B cell (primary cell): Measurements from ENCODE around the gene CXCL16. TPM values are rescaled to one million over a fixed set of nuclear protein-coding genes. Genes with fewer than 3 reads are reported as not detected.

Experiments used
- ATAC-seq: fragments of 200-7000 bp; cut with Tn5 transposase; one replicate; pipeline ENCODE4 v1.10.0; 2021; ENCODE audit warnings: low read depth, mild to moderate bottlenecking, moderate number of reproducible peaks, moderate library complexity
- CTCF ChIA-PET: fragments of 350-600 bp; sonication (Branson Sonifier 250); formaldehyde crosslinking; loops from one replicate; lab custom pipeline; 2021; ENCODE audit warnings: antibody characterized with exemption, inconsistent platforms; lab: Charles Lee
- POLR2A ChIA-PET: fragments of 350-600 bp; sonication (Branson Sonifier 250); formaldehyde crosslinking; loops from one replicate; lab custom pipeline; 2021; ENCODE audit warnings: antibody characterized with exemption; lab: Charles Lee
- DNase-seq: peaks from one replicate; pipeline ENCODE4 v3.0.0; 2013
- H2AFZ ChIP-seq: 2 replicates; pipeline ENCODE4 v1.6.1; 2012; ENCODE audit warnings: mild to moderate bottlenecking, low read depth, low read length; ENCODE audit not compliant: insufficient read depth, poor library complexity, severe bottlenecking
- H3K27ac ChIP-seq, 2 donors: 1 replicate in 1 of 2; 2 replicates in 1 of 2; pipeline ENCODE4 v1.5.1; 2012 to 2013; ENCODE audit warnings: low read length in 2 of 2, mild to moderate bottlenecking in 2 of 2, moderate library complexity in 1 of 2
- H3K27me3 ChIP-seq, 4 experiments: fragments of 200-600 bp in 1 of 4; sonication (generic) in 1 of 4; replicated peaks in 1 of 4; 1 replicate in 2 of 4; 2 replicates in 2 of 4; pipeline versions ENCODE4 v1.6.1 to v1.7.0; 2013 to 2016; ENCODE audit warnings: low read length in 3 of 4, mild to moderate bottlenecking in 2 of 4, mixed read lengths in 1 of 4, moderate library complexity in 1 of 4; ENCODE audit not compliant: insufficient read depth in 4 of 4, control insufficient read depth in 3 of 4; ENCODE audit errors: control extremely low read depth in 1 of 4
- H3K36me3 ChIP-seq, 2 experiments: replicated peaks in 1 of 2; 1 replicate in 1 of 2; 2 replicates in 1 of 2; pipeline versions ENCODE4 v1.6.1 to v1.7.1; 2013; ENCODE audit warnings: low read length in 1 of 2; ENCODE audit not compliant: insufficient read depth in 2 of 2, control insufficient read depth in 1 of 2; ENCODE audit errors: control extremely low read depth in 1 of 2, extremely low read depth in 1 of 2
- H3K4me1 ChIP-seq, 2 donors: fragments of 200-600 bp in 1 of 2; sonication (generic) in 1 of 2; 1 replicate in 1 of 2; 2 replicates in 1 of 2; pipeline versions ENCODE4 v1.5.1 to v1.6.1; 2013 to 2017; ENCODE audit warnings: low read length in 2 of 2; ENCODE audit not compliant: control insufficient read depth in 2 of 2, insufficient read depth in 2 of 2
- H3K4me2 ChIP-seq: replicated peaks from 2 replicates; pipeline ENCODE3; 2012; ENCODE audit warnings: mild to moderate bottlenecking, low read depth, low read length; ENCODE audit not compliant: poor library complexity, severe bottlenecking
- H3K4me3 ChIP-seq, 5 experiments: fragments of 200-600 bp in 1 of 5; sonication (generic) in 1 of 5; 1 replicate in 3 of 5; 2 replicates in 2 of 5; pipeline versions ENCODE4 v1.5.1 to v1.7.0; 2011 to 2016; ENCODE audit warnings: low read length in 4 of 5, mild to moderate bottlenecking in 4 of 5, low read depth in 2 of 5, control low read depth in 1 of 5, moderate library complexity in 1 of 5; ENCODE audit not compliant: insufficient read depth in 1 of 5; ENCODE audit errors: control extremely low read depth in 1 of 5, extremely low read depth in 1 of 5
- H3K79me2 ChIP-seq: fragments of 200-600 bp; sonication (generic); one replicate; pipeline ENCODE4 v1.6.0; 2016; ENCODE audit warnings: low read length; ENCODE audit not compliant: control insufficient read depth, insufficient read depth
- H3K9ac ChIP-seq: fragments of 200-600 bp; sonication (generic); 2 replicates; pipeline ENCODE4 v1.6.1; 2017; ENCODE audit warnings: mild to moderate bottlenecking, low read length, moderate library complexity
- H3K9me3 ChIP-seq, 3 donors: one replicate each; pipeline versions ENCODE4 v1.6.1 to v1.7.1; 2013; ENCODE audit warnings: low read length in 2 of 3; ENCODE audit not compliant: control insufficient read depth in 2 of 3, insufficient read depth in 1 of 3; ENCODE audit errors: control extremely low read depth in 1 of 3
- H4K20me1 ChIP-seq: 2 replicates; pipeline ENCODE4 v1.6.0; 2012; ENCODE audit warnings: mild to moderate bottlenecking, low read length; ENCODE audit not compliant: insufficient read depth, control insufficient read depth, poor library complexity, severe bottlenecking
- H3K27ac Mint-ChIP-seq: one replicate; pipeline ENCODE4 v1.8.0; 2021; ENCODE audit warnings: mixed read lengths
- H3K27me3 Mint-ChIP-seq: one replicate; pipeline ENCODE4 v1.8.0; 2021; ENCODE audit warnings: mixed read lengths
- H3K4me1 Mint-ChIP-seq: one replicate; pipeline ENCODE4 v1.8.0; 2021; ENCODE audit warnings: mixed read lengths
- H3K4me3 Mint-ChIP-seq: one replicate; pipeline ENCODE4 v1.8.0; 2021; ENCODE audit warnings: mixed read lengths
- H3K9me3 Mint-ChIP-seq: one replicate; pipeline ENCODE4 v1.8.0; 2022; ENCODE audit warnings: mixed read lengths; ENCODE audit not compliant: insufficient read depth
- CTCF ChIP-seq: fragments of 200-600 bp; IDR thresholded peaks from one replicate; pipeline ENCODE4 v1.8.0; 2022; ENCODE audit warnings: antibody characterized with exemption, mild to moderate bottlenecking
- EZH2 ChIP-seq: IDR thresholded peaks from 2 replicates; pipeline ENCODE4 v1.6.1; 2012; ENCODE audit warnings: borderline replicate concordance, low read depth, mild to moderate bottlenecking, moderate library complexity, low read length; ENCODE audit not compliant: insufficient read depth, poor library complexity, severe bottlenecking
- WGBS: methylation state at CpG from one replicate; pipeline ENCODE4 v1.1.5; 2013; ENCODE audit warnings: missing lambda C conversion rate; ENCODE audit not compliant: insufficient coverage; 5-methylcytosine and 5-hydroxymethylcytosine counted together
- intact Hi-C: fragments of 100-400 bp; cut with micrococcal nuclease; formaldehyde crosslinking; loops from one replicate; pipeline ENCODE4 v1.10.0; 2022
- polyA plus RNA-seq: library from polyadenylated mRNA; depleted of rRNA; stranded (reverse); fragments of >200 nt; gene quantifications from 2 replicates; pipeline ENCODE4 v1.2.3, GENCODE V29; 2012
- total RNA-seq, 2 donors: library from RNA; stranded (reverse); fragments of 120-200 nt in 1 of 2; gene quantifications; 1 replicate in 1 of 2; 2 replicates in 1 of 2; pipeline versions ENCODE4 v1.2.3 to v1.2.4, GENCODE V29; 2013 to 2022

Gene CXCL16
- total and polyA plus RNA-seq, 2 donors (not counting 1 experiment from before 2014, with no cell fraction given) = 10.9 to 22.0 TPM

- H3K9me3 ChIP-seq = no peaks in the 10 kb centered on the region
- CTCF ChIA-PET = interaction anchor here (1.0 to 3.9 kb wide), 7 partner anchors 16 to 195 kb away, joined by 3 to 38 read pairs (median 17); partner anchors contain the start of genes CHRNE, GLTPD2 and MED11
- intact Hi-C loops = loop anchor here (10.0 kb wide), 1 partner anchor 144 kb away; the partner anchor contains the start of gene GGT6
Observed at GRCh38 chr17:4708436-4708835, 31.3 kb downstream of the CXCL16 start.

More at GRCh38 chr17:4708436-4708835, 31.3 kb downstream of the CXCL16 start:
- Histone ChIP-seq H3K4me1 (peaks cover 20 to 34% of the 10 kb centered on the region in 2 donors), H3K27ac (no peak overlapping the region), H3K4me3 (no peak overlapping the region), H3K9ac (no peak overlapping the region), H3K27me3 (no peaks in the 10 kb centered on the region), H4K20me1 (no peaks in the 10 kb centered on the region), H3K79me2 (peaks cover 31% of the 10 kb centered on the region), H2AFZ (no peak overlapping the region), H3K36me3 (no peaks in the 10 kb centered on the region), H3K4me2 (no peak overlapping the region)
- WGBS = 87% methylated on average over 5 of the region's 8 CpGs
- H3K27ac Mint-ChIP-seq = peak overlapping the region; percentile 26
- peaks cover 43% of the 10 kb centered on the region for H3K4me1 Mint-ChIP-seq
- no peaks in the 10 kb centered on the region for H3K27me3 Mint-ChIP-seq
- POLR2A ChIA-PET = interaction anchor here (1.9 kb wide), 1 partner anchor 240 kb away, joined by 6 read pairs; the partner anchor contains the start of gene PFN1
- peak; percentile 56 for DNase-seq
- no peak for ATAC-seq
- peak overlapping the region; percentile 44 for H3K4me3 Mint-ChIP-seq
- TF ChIP-seq EZH2 (no peak), CTCF (no peak)
- H3K9me3 Mint-ChIP-seq = no peaks in the 10 kb centered on the region
